Astrocyte of the cerebellum (primary cell): ENCODE data around the gene FBXW5.

Experiments used
- DNase-seq: peaks from one replicate; pipeline ENCODE4 v3.0.0-alpha.2; 2011; ENCODE audit warnings: low read depth
- H3K4me3 ChIP-seq: 2 replicates; pipeline ENCODE4 v1.5.1; 2011; ENCODE audit warnings: mild to moderate bottlenecking, low read depth, low read length, moderate library complexity
- CTCF ChIP-seq: IDR thresholded peaks from 2 replicates; pipeline ENCODE4 v1.5.1; 2012; ENCODE audit warnings: low read length, low read depth, moderate library complexity, mild to moderate bottlenecking; ENCODE audit errors: missing control alignments
- in situ Hi-C: cut with HindIII; loops from 2 replicates; pipeline ENCODE4 v1.10.0; 2017; ENCODE audit warnings: low sequenced_read_pairs

The FBXW5 gene

GRCh38 chr9:136965771-136966484 is 21.4 kb upstream of the FBXW5 start:
- no peak for TF ChIP-seq CTCF
- in situ Hi-C loops: no loop called here
- no peak for DNase-seq
- no peak overlapping the region for H3K4me3 ChIP-seq

GRCh38 chr9:136964833-136965422 is 20.4 kb upstream of the FBXW5 start:
- in situ Hi-C loops: no loop called here
- no peak overlapping the region for H3K4me3 ChIP-seq

GRCh38 chr9:136964171-136964689 is 19.7 kb upstream of the FBXW5 start:
- H3K4me3 ChIP-seq: no peak overlapping the region
- DNase-seq: no peak
- TF ChIP-seq CTCF: no peak
- in situ Hi-C loops: no loop called here

More at GRCh38 chr9:136964833-136965422, 20.4 kb upstream of the FBXW5 start:
- no peak for DNase-seq
- no peak for TF ChIP-seq CTCF

GRCh38 chr9:136963751-136964150 is 19.2 kb upstream of the FBXW5 start:
- in situ Hi-C loops: no loop called here
- H3K4me3 ChIP-seq: no peak overlapping the region
- DNase-seq: no peak
- no peak for TF ChIP-seq CTCF

DNA sequence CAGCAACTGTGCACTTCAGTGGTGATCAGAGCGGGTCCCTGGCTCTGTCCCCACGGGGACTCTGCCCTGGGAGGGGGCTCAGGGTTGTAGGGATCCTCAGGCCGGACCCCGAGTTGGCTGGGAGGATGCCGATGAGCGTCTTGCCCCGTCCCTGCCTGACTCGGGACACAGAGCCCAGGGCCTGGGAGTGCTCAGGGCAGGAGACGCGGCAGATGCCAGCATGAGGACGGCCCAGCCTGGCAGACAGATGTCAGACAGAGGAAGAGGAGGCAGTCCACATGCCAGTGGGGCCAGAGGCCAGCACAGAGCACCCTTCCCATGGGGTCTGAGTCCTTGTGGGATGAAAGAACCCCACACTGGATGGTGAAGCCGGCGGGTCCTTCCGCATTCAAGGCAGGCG is 18.8 kb upstream of the FBXW5 start:
- DNase-seq: no peak
- in situ Hi-C loops: no loop called here
- TF ChIP-seq CTCF: no peak
- H3K4me3 ChIP-seq: no peak overlapping the region

DNA sequence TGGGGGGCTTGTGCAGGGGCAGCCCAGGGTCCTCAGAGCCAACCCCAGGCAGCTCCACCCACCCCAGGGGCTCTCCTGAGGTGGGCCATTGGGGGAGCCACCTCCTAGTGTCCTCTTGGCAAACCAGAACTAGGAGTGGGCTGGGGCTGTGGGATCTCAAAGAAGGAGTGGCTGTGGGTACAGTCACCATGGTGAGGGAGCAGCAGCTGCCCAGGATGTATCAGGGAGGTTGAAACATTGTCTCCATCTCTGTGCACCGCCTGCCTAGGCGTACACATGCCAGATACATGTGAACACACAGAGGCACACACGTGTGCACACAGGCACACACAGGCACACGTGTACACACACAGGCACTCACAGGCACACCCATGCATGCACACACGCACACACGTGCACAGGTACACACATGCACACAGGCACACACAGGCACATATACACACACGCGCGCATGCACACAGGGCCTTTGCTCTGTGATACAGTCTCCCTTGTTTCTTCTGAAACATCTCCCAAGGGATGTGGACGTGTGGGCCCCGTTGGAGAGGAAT is 18.2 kb upstream of the FBXW5 start:
- no peak for TF ChIP-seq CTCF
- no peak for DNase-seq
- H3K4me3 ChIP-seq: no peak overlapping the region
- in situ Hi-C loops: no loop called here
